Smooth muscle cell (in vitro differentiated cells): Measurements from ENCODE around the gene IL15RA. TPM values are rescaled to one million over a fixed set of nuclear protein-coding genes. Genes with fewer than 3 reads are reported as not detected.

ENCODE experiments used
- DNase-seq: peaks from one replicate; lab custom pipeline; 2025; ENCODE audit not compliant: unreplicated experiment; lab: John Stamatoyannopoulos, UW
- H2AFZ ChIP-seq: fragments of 200-600 bp; sonication (generic); 2 replicates; pipeline ENCODE4 v1.6.0; 2016; ENCODE audit warnings: antibody characterized with exemption, low read depth, mild to moderate bottlenecking
- H3F3A ChIP-seq: fragments of 200-600 bp; sonication (generic); 2 replicates; pipeline ENCODE4 v1.6.0; 2017; ENCODE audit warnings: antibody characterized with exemption, low read depth
- H3K27ac ChIP-seq: fragments of 200-600 bp; sonication (generic); 2 replicates; pipeline ENCODE4 v1.5.1; 2016; ENCODE audit warnings: low read depth, mild to moderate bottlenecking
- H3K27me3 ChIP-seq: fragments of 200-600 bp; sonication (generic); 2 replicates; pipeline ENCODE4 v1.6.1; 2016; ENCODE audit warnings: low read depth, mild to moderate bottlenecking
- H3K36me3 ChIP-seq: fragments of 200-600 bp; sonication (generic); 2 replicates; pipeline ENCODE4 v1.5.1; 2016; ENCODE audit warnings: low read depth
- H3K4me1 ChIP-seq: fragments of 200-600 bp; sonication (generic); 2 replicates; pipeline ENCODE4 v1.5.1; 2016; ENCODE audit warnings: low read depth
- H3K4me2 ChIP-seq: fragments of 200-600 bp; sonication (generic); 2 replicates; pipeline ENCODE4 v1.6.0; 2016; ENCODE audit warnings: mild to moderate bottlenecking
- H3K4me3 ChIP-seq: fragments of 200-600 bp; sonication (generic); 2 replicates; pipeline ENCODE4 v1.5.1; 2016; ENCODE audit warnings: mild to moderate bottlenecking
- H3K79me2 ChIP-seq: fragments of 200-600 bp; sonication (generic); 2 replicates; pipeline ENCODE4 v1.6.0; 2016; ENCODE audit warnings: low read depth, mild to moderate bottlenecking
- H3K9ac ChIP-seq: fragments of 200-600 bp; sonication (generic); 2 replicates; pipeline ENCODE4 v1.6.0; 2016; ENCODE audit warnings: low read depth
- H3K9me3 ChIP-seq: fragments of 200-600 bp; sonication (generic); replicated peaks from 2 replicates; pipeline ENCODE4 v1.5.1; 2016; ENCODE audit warnings: low read depth
- H4K20me1 ChIP-seq: fragments of 200-600 bp; sonication (generic); 2 replicates; pipeline ENCODE4 v1.6.0; 2016; ENCODE audit warnings: low read depth
- WGBS: methylation state at CpG from one replicate; pipeline ENCODE4 v1.1.7; 2016; ENCODE audit warnings: low lambda C conversion rate; 5-methylcytosine and 5-hydroxymethylcytosine counted together
- polyA plus RNA-seq: library from polyadenylated mRNA; unstranded; fragments of >200 nt; fragmentation: Nextera tagmentation; extraction: Ambion mirVana; gene quantifications from 2 replicates; pipeline ENCODE4 v1.2.1, GENCODE V29; 2016
- total RNA-seq: library from RNA; depleted of rRNA; stranded (reverse); fragments of >200 nt; gene quantifications from 2 replicates; pipeline ENCODE4 v1.2.3, GENCODE V29; 2014
- TF ChIP-seq, protein P1 (sequence below): fragments of 200-600 bp; sonication (generic); IDR thresholded peaks from 2 replicates; pipeline ENCODE4 v1.5.1; 2017; ENCODE audit warnings: borderline replicate concordance, mild to moderate bottlenecking, antibody characterized with exemption; ENCODE audit not compliant: insufficient read depth, poor library complexity, severe bottlenecking

Gene IL15RA
- total and polyA plus RNA-seq, 2 experiments from 2014 or later, result 0.23 to 0.54 TPM

DNA sequence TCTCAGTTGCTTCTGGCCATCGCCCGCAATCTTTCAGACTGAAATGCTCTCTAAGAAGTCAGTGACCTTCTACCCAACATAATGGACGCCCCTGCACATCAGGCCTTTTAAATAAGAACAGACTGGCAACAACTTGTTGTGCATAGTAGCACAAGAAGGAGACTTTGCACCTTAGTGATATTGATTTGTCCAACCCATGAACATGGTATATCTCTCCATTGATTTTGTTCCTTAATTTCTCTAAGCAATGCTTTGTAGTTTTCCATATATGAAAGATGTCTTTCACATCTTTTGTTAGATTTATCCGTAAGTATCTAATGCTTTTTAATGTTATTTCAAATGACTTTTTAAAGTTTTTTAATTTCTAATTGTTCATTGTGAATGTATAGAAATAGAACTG, 4.3 kb downstream of the IL15RA start:
- Histone ChIP-seq H3K9ac (no peak overlapping the region), H3K79me2 (no peaks in the 10 kb centered on the region), H2AFZ (no peak overlapping the region), H3K27me3 (peaks cover 52% of the 10 kb centered on the region), H3K4me2 (no peak overlapping the region), H3K4me3 (no peak overlapping the region), H3K9me3 (no peaks in the 10 kb centered on the region), H4K20me1 (no peaks in the 10 kb centered on the region), H3K27ac (no peak overlapping the region), H3F3A (no peaks in the 10 kb centered on the region), H3K36me3 (no peaks in the 10 kb centered on the region), H3K4me1 (no peaks in the 10 kb centered on the region)
- DNase-seq, result no peak
- WGBS, result 79% methylated on average over 4 of the region's 4 CpGs
- TF ChIP-seq, protein P1, sequence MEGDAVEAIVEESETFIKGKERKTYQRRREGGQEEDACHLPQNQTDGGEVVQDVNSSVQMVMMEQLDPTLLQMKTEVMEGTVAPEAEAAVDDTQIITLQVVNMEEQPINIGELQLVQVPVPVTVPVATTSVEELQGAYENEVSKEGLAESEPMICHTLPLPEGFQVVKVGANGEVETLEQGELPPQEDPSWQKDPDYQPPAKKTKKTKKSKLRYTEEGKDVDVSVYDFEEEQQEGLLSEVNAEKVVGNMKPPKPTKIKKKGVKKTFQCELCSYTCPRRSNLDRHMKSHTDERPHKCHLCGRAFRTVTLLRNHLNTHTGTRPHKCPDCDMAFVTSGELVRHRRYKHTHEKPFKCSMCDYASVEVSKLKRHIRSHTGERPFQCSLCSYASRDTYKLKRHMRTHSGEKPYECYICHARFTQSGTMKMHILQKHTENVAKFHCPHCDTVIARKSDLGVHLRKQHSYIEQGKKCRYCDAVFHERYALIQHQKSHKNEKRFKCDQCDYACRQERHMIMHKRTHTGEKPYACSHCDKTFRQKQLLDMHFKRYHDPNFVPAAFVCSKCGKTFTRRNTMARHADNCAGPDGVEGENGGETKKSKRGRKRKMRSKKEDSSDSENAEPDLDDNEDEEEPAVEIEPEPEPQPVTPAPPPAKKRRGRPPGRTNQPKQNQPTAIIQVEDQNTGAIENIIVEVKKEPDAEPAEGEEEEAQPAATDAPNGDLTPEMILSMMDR, result no peak

DNA sequence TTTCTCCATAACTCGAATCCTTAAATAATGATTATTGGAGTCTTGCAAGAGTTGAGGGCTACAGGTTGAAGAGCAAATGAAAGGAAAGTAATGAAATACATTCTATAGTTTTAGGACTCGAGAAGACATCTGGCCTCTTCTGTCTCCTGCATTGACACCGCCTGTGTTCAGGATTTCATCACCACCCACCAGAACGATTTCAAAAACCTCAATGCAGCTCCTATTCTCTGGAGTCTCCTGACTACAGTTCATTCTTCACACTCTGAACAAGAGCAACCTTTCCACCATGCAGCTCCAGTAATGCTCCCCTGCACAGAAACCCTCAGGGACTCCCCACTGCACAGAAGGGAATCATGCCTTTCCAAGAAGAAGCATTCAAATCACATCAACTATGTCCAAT, 5.5 kb downstream of the IL15RA start:
- no peak overlapping the region for H3K27ac ChIP-seq
- no peak overlapping the region for H3K9ac ChIP-seq
- H3K4me1 ChIP-seq, result no peaks in the 10 kb centered on the region
- H2AFZ ChIP-seq, result no peak overlapping the region
- DNase-seq, result no peak
- H3K79me2 ChIP-seq, result no peaks in the 10 kb centered on the region
- H3K36me3 ChIP-seq, result no peaks in the 10 kb centered on the region
- 88% methylated on average over 4 of the region's 4 CpGs for WGBS
- no peaks in the 10 kb centered on the region for H3K9me3 ChIP-seq
- no peak overlapping the region for H3K4me3 ChIP-seq
- no peaks in the 10 kb centered on the region for H4K20me1 ChIP-seq
- TF ChIP-seq, protein P1, result no peak
- no peaks in the 10 kb centered on the region for H3F3A ChIP-seq
- H3K4me2 ChIP-seq, result no peak overlapping the region
- peaks cover 40% of the 10 kb centered on the region for H3K27me3 ChIP-seq

DNA sequence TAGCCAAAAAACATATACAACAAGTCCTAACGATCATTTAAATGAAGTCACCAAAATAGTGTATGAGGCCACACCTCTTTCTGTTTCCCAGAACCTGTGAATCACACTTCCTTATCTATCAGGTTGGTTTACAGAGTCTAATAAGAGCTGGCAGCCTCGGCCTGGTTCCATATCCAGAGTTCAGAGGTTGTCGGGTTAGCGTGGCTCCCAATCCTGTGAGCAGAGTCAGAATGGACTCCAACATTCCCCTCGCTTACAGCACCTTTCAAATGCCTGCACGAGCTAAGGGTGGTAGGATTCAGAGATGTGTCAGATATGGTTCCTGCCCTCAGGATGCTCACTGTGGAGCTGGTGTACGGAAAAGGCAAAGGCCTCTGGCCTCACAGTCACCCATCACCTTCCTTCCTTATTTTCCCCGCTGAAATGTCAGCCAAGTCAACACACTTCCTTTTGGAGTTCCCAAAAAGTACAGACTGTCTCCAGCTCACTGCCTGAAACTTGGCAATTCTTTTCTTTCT, 6.0 kb downstream of the IL15RA start:
- Histone ChIP-seq H3K79me2 (no peaks in the 10 kb centered on the region), H3K9me3 (no peaks in the 10 kb centered on the region), H3K27me3 (peaks cover 35% of the 10 kb centered on the region), H3K4me1 (no peaks in the 10 kb centered on the region), H3K4me3 (no peak overlapping the region), H3F3A (no peaks in the 10 kb centered on the region), H3K27ac (no peak overlapping the region), H2AFZ (no peak overlapping the region), H3K9ac (no peak overlapping the region), H3K4me2 (no peak overlapping the region), H4K20me1 (no peaks in the 10 kb centered on the region), H3K36me3 (no peaks in the 10 kb centered on the region)
- no peak for DNase-seq
- 85% methylated on average over 8 of the region's 8 CpGs for WGBS
- TF ChIP-seq, protein P1, result no peak

DNA sequence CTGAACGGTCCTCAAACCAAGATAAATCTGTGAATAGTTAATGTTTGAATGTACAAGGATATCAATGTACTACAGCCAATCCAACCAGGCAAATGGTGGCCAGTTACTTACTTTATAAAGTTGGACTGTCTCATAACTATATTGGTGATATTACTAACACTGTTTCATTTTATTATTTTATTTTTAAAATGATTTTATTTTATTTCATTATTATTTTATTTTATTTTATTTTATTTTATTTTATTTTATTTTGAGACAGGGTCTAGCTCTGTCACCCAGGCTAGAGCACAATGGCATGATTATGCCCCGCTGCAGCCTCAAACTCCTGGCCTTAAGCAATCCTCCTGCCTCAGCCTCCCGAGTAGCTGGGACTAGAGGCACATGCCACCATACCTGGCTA, 6.8 kb downstream of the IL15RA start:
- Histone ChIP-seq H3K27me3 (peaks cover 27% of the 10 kb centered on the region), H3F3A (no peaks in the 10 kb centered on the region), H3K9ac (no peak overlapping the region), H3K9me3 (no peaks in the 10 kb centered on the region), H3K79me2 (no peaks in the 10 kb centered on the region), H3K4me2 (no peak overlapping the region), H4K20me1 (no peaks in the 10 kb centered on the region), H3K4me1 (no peaks in the 10 kb centered on the region), H3K4me3 (no peak overlapping the region), H2AFZ (no peak overlapping the region), H3K36me3 (no peaks in the 10 kb centered on the region), H3K27ac (no peak overlapping the region)
- DNase-seq, result no peak
- TF ChIP-seq, protein P1, result no peak
- 87% methylated on average over 3 of the region's 3 CpGs for WGBS
